HepG2 (cell line): ENCODE data around the gene SREBF1. TPM values are rescaled to one million over a fixed set of nuclear protein-coding genes. Genes with fewer than 3 reads are reported as not detected.

Experiments
- ATF3 ChIP-seq: sonication (generic); formaldehyde crosslinking; IDR thresholded peaks from 2 replicates; pipeline ENCODE4 v1.4.0; 2020; ENCODE audit warnings: missing genetic modification reagents
- DDIT3 ChIP-seq: sonication (generic); formaldehyde crosslinking; IDR thresholded peaks from 2 replicates; pipeline ENCODE4 v1.4.0; 2020; ENCODE audit warnings: mild to moderate bottlenecking, missing genetic modification reagents
- HBP1 ChIP-seq: IDR thresholded peaks from 2 replicates; pipeline ENCODE4 v1.6.1; 2016; ENCODE audit warnings: low read depth, control low read depth
- MTF1 ChIP-seq: sonication (generic); formaldehyde crosslinking; IDR thresholded peaks from 2 replicates; pipeline ENCODE4 v1.5.0; 2020; ENCODE audit warnings: missing genetic modification reagents
- MXD1 ChIP-seq: sonication (generic); formaldehyde crosslinking; IDR thresholded peaks from 2 replicates; pipeline ENCODE4 v1.4.0; 2020; ENCODE audit warnings: mild to moderate bottlenecking, missing genetic modification reagents
- MXD3 ChIP-seq: IDR thresholded peaks from 2 replicates; pipeline ENCODE4 v1.6.1; 2016; ENCODE audit warnings: mild to moderate bottlenecking, missing biosample characterization, missing genetic modification reagents
- NR2F6 ChIP-seq, 2 experiments: IDR thresholded peaks; 2 replicates each; pipeline ENCODE4 v1.6.1; 2016; ENCODE audit warnings: antibody characterized with exemption in 1 of 2, mild to moderate bottlenecking in 1 of 2
- PAWR ChIP-seq: sonication (generic); formaldehyde crosslinking; IDR thresholded peaks from 2 replicates; pipeline ENCODE4 v1.4.0; 2020; ENCODE audit warnings: missing genetic modification reagents, mild to moderate bottlenecking, borderline replicate concordance
- PAX8 ChIP-seq: sonication (generic); formaldehyde crosslinking; IDR thresholded peaks from 2 replicates; pipeline ENCODE4 v1.8.0; 2022; ENCODE audit warnings: mild to moderate bottlenecking, missing genetic modification reagents, borderline replicate concordance
- RFXANK ChIP-seq: IDR thresholded peaks from 2 replicates; pipeline ENCODE4 v1.6.1; 2016
- SNAPC2 ChIP-seq: sonication (generic); formaldehyde crosslinking; IDR thresholded peaks from 2 replicates; pipeline ENCODE4 v1.8.1; 2022; ENCODE audit warnings: mild to moderate bottlenecking, missing genetic modification reagents
- SP5 ChIP-seq: IDR thresholded peaks from 2 replicates; pipeline ENCODE4 v1.6.1; 2016; ENCODE audit warnings: low read depth, borderline replicate concordance
- TBL1XR1 ChIP-seq: fragments of 150-350 bp; IDR thresholded peaks from 2 replicates; pipeline ENCODE4 v1.6.1; 2014; ENCODE audit warnings: borderline replicate concordance, low read length; ENCODE audit not compliant: partially characterized antibody
- TCF7 ChIP-seq: sonication (generic); IDR thresholded peaks from 2 replicates; pipeline ENCODE4 v1.6.1; 2016; ENCODE audit warnings: antibody characterized with exemption, low read depth
- ZBTB10 ChIP-seq: sonication (generic); formaldehyde crosslinking; IDR thresholded peaks from 2 replicates; pipeline ENCODE4 v1.4.0; 2020; ENCODE audit warnings: missing genetic modification reagents, borderline replicate concordance
- ZFP90 ChIP-seq: sonication (generic); formaldehyde crosslinking; IDR thresholded peaks from 2 replicates; pipeline ENCODE4 v1.8.0; 2022; ENCODE audit warnings: missing genetic modification reagents, mild to moderate bottlenecking, inconsistent platforms, borderline replicate concordance
- ZNF280D ChIP-seq: sonication (generic); formaldehyde crosslinking; IDR thresholded peaks from 2 replicates; pipeline ENCODE4 v1.5.1; 2020; ENCODE audit warnings: mild to moderate bottlenecking, missing genetic modification reagents
- ZNF468 ChIP-seq: sonication (generic); formaldehyde crosslinking; IDR thresholded peaks from 2 replicates; pipeline ENCODE4 v1.8.0; 2022; ENCODE audit warnings: mild to moderate bottlenecking, moderate library complexity, missing genetic modification reagents
- ZNF577 ChIP-seq: sonication (generic); formaldehyde crosslinking; IDR thresholded peaks from 2 replicates; pipeline ENCODE4 v1.4.0; 2020; ENCODE audit warnings: mild to moderate bottlenecking, low read depth, missing genetic modification reagents, borderline replicate concordance
- ZNF780A ChIP-seq: sonication (generic); formaldehyde crosslinking; IDR thresholded peaks from 2 replicates; pipeline ENCODE4 v1.8.0; 2022; ENCODE audit warnings: mild to moderate bottlenecking, missing genetic modification reagents, moderate library complexity
- polyA plus RNA-seq, 8 experiments: library from polyadenylated mRNA; depleted of rRNA in 3 of 8; stranded (reverse) in 7 of 8; unstranded in 1 of 8; fragments of >200 nt; fragmentation: Illumina TruSeq in 4 of 8; extraction: Trizol in 4 of 8; gene quantifications; 2 replicates each; pipeline versions ENCODE4 v1.2.1 to v1.2.3, GENCODE V29; 2011 to 2016; ENCODE audit warnings: low read depth in 4 of 8, missing spikeins in 1 of 8, mixed read lengths in 1 of 8; ENCODE audit not compliant: insufficient read depth in 1 of 8
- total RNA-seq, 5 experiments: library from RNA; depleted of rRNA; stranded (reverse); fragments of >200 nt; fragmentation: Illumina TruSeq; extraction: Trizol; gene quantifications; 2 replicates each; pipeline ENCODE4 v1.2.3, GENCODE V29; 2016; ENCODE audit warnings: low read depth in 1 of 5

Gene SREBF1
- total and polyA plus RNA-seq, 2 of the 13 experiments (the other 11 are each of a cell fraction or from before 2014, with no cell fraction given) = 34.3 to 38.0 TPM

GRCh38 chr17:17823433-17824118, 13.2 kb downstream of the SREBF1 start (continued):
- TF ChIP-seq ZNF468 = no peak
- no peak for TF ChIP-seq TCF7
- no peak for TF ChIP-seq ZNF280D (CRISPR knock-in tag)
- TF ChIP-seq ZNF780A (CRISPR knock-in tag) = no peak
- no peak for TF ChIP-seq SNAPC2
- TF ChIP-seq ZBTB10 (CRISPR knock-in tag) = 0 out of 2 replicates have a peak, but pooled peaks have one; percentile 48
- no peak for TF ChIP-seq MXD1
- no peak for TF ChIP-seq RFXANK (CRISPR knock-in tag)
- TF ChIP-seq TBL1XR1 = peak; percentile 82
- 0 out of 2 replicates have a peak, but pooled peaks have one; percentile 34 for TF ChIP-seq NR2F6 (IDR thresholded peaks at IDR 0.05)
- TF ChIP-seq NR2F6 (CRISPR knock-in tag; IDR thresholded peaks at IDR 0.05) = peak; percentile 64; the same call in 1 of the 2 replicates
- TF ChIP-seq ZFP90 = no peak; the same call in 1 of the 2 replicates
- no peak for TF ChIP-seq ZNF577 (CRISPR knock-in tag)
- no peak for TF ChIP-seq ATF3
- TF ChIP-seq PAX8 (CRISPR knock-in tag) = no peak
- TF ChIP-seq MTF1 = no peak
- no peak for TF ChIP-seq DDIT3
- no peak; the same call in 1 of the 2 replicates for TF ChIP-seq HBP1
- no peak for TF ChIP-seq PAWR (CRISPR knock-in tag)
- TF ChIP-seq MXD3 = no peak; the same call in 1 of the 2 replicates
- peak; percentile 68 for TF ChIP-seq SP5 (CRISPR knock-in tag)
